ENCODE results near the gene IFNL2.
"Not testable (repeated sequence)": the region's sequence is repeated elsewhere in the genome, so short reads cannot be mapped to it uniquely, and the experiment has no call there.

GRCh38 chr19:39268531-39269223 is 481 bp downstream of the IFNL2 start:
- TF ChIP-seq POLR2A, CTCF (IDR thresholded peaks at IDR 0.05): not testable (repeated sequence)

Measured in uterus (tissue), 2 donors.